GM18502 (cell line): ENCODE results near the gene NOTO.

Experiments
- ATAC-seq: cut with Tn5 transposase; IDR thresholded peaks from one replicate; pipeline ENCODE4 v1.9.1; 2021; ENCODE audit warnings: mild to moderate bottlenecking; ENCODE audit not compliant: unreplicated experiment, poor library complexity

NOTO gene

GRCh38 chr2:73233154-73233931 lies 31.0 kb downstream of the NOTO start, which contains the start of gene PRADC1:
Gene PRADC1, minus strand, starts transcription at chr2:73233239. Its CDS starts 79 bp downstream, at chr2:73233160.
- ATAC-seq: peak; percentile 90

GRCh38 chr2:73233932-73234832 lies 31.8 kb downstream of the NOTO start, which contains the start of gene CCT7:
Gene CCT7, plus strand, starts transcription at chr2:73234308. Its CDS starts 71 bp downstream, at chr2:73234379.
- peak; percentile 64 for ATAC-seq

DNA sequence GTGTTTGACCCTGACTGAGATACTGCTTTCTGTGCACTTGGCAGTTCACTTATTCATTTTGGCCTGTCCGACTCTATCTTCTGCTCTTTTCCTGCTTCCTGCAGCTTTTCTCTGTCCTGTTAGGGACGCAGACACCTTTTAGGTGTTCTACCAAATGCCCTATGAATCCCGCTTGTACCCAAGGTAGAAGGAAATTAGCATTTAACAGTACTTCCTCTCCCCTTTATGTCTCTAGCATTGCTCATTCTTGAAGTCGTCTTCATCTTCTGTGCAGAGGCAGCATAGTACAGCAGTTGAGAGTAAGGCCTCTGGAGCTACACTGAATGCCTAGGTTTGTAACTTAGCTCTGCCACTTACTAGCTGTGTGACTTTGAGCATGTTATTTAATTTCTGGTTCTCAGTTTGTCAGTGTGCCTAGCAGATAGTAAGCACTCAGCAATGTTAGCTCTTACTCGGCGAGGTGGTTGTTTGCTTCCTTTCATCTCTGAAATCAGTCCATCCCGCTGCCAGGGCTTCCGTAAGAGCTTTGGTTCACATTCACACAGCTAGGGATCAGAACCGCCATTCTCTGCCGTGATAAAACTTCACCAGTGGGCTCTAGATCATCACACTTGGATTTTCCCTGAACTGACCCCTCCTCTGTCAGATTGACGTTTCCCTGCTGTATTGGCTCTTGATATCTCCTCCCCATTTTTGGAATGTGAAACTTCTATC lies 33.1 kb downstream of the NOTO start:
- no peak for ATAC-seq

GRCh38 chr2:73237168-73237567 lies 34.8 kb downstream of the NOTO start:
- no peak for ATAC-seq

DNA sequence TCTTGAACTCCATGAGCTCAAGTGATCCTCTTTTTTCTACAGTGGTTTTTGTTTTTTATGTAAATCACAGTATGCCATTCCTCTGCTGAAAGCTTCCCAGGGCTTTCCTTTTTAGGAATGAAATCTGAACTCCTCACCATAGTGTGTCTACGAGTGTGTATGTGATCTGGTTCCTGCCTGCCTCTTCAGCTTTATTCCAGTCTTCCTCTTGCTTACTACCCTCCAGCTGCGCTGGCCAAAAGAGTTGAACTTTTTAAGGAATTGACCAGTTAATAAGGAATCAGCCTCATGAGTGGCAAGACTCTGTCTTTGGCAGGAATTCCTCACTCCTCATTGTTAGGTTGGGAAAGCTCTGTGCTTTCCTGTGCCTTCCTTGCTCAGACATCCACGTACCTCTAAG lies 35.8 kb downstream of the NOTO start:
- ATAC-seq: no peak

DNA sequence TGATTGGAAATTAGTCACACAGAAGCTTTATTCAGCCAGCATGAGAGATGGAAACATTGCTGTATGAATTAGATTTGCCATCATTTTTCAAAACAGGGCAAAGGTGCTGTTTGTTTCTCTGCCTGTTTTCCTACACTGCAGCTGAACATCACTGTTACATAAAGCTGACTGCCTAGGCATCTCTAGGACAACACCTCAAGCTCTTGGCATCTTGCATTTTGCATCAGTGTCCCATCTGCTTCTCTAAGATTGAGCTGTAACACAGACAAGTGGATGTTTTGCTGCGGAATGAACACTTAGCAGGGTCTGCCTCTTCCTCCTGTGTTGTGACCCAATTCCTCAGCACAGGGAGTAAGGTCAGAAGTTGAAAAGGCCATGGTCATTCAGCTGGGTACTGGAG lies 36.6 kb downstream of the NOTO start:
- no peak for ATAC-seq

DNA sequence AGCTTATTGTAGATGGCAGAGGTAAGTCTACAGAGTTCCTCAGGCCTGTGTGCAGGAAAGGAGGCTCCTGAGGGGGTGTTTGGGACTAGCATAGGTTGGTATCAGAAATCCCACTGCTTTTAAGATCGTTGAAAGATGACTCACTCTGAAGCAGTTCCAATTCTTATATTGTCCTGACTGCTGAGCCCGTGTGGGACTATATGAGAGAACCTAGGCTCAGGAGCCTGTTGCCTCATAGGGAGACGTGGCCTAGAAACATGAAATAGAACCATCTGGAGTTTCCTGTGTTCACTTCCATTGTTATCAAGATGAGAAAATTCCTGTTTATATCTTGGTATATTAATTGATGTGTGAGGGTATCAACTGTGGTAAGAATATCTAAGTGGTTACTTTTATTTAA lies 37.4 kb downstream of the NOTO start:
- no peak for ATAC-seq

- no peak for ATAC-seq
These were observed 41.7 kb downstream of the NOTO start for GRCh38 chr2:73243884-73244570.

DNA sequence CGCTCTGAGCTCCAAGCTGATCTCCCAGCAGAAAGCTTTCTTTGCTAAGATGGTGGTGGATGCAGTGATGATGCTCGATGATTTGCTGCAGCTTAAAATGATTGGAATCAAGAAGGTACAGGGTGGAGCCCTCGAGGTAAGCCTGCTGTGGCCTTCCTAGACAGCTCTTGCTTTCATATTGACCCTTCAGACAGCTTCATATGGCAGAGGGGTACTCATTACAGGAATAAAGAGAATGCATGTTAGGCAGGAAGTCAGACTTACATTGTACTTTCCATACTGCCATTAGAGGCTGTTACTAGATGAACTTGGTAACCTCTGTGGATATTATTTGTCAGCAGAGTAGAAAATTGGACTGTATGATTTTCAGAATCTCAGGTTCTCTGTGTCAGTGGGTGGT lies 42.2 kb downstream of the NOTO start:
- no peak for ATAC-seq

GRCh38 chr2:73246850-73247249 lies 44.5 kb downstream of the NOTO start:
- no peak for ATAC-seq

- ATAC-seq: no peak
These were observed 47.3 kb downstream of the NOTO start for GRCh38 chr2:73249636-73250035.

DNA sequence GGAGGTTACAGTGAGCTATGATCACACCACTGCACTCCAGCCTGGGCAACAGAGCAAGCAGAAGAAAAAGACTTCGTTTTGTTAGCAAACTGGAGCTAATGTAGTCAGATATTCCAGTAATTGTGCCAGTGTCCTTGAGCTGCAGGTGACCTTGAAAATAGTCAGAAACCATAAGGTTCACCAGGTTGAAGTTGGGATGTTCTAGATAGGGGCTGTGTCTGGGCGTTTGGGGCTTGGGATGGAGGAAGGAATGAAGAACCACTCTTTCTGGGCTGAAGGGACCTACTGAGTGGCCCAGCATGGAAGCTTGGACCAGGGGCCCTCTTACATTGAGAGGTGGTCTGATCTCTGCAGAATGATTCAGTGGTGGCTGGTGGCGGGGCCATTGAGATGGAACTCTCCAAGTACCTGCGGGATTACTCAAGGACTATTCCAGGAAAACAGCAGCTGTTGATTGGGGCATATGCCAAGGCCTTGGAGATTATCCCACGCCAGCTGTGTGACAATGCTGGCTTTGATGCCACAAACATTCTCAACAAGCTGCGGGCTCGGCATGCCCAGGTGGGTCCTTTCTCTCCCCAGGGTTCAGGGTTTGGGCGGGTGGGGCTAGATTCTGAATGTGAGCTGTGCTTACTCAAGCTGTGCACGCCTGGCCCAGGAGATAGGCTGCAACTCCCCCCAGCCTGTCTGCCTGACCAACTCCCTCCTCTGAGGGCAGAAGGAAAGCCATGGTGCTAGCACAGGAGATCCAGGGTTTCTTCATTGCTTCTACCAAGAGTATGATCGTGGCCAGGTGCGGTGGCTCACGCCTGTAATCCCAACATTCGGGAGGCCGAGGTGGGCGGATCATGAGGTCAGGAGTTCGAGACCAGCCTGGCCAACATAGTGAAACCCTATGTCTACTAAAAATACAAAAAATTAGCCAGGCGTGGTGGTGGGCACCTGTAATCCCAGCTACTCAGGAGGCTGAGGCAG lies 48.8 kb downstream of the NOTO start:
- no peak for ATAC-seq

DNA sequence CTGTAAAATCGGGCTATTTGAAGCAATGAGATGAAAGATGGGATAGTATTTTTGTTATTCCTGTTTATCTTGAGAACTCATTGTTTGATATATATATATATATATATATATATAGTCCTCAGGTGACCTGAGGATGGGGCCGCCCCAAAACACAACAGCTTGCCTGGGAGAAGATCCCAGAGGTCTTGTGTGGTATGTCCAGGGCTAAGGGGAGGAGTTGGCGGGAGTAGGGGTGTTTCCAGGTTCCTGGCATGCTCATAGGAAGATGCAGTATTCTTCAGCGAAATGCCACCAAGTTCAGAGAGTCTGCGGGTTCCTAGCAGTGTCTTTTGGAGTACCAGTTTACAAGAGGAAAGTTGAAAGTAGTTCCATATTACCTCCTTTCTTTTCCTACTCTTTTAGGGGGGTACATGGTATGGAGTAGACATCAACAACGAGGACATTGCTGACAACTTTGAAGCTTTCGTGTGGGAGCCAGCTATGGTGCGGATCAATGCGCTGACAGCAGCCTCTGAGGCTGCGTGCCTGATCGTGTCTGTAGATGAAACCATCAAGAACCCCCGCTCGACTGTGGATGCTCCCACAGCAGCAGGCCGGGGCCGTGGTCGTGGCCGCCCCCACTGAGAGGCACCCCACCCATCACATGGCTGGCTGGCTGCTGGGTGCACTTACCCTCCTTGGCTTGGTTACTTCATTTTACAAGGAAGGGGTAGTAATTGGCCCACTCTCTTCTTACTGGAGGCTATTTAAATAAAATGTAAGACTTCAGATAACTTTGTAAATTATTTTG lies 50.1 kb downstream of the NOTO start:
- no peak for ATAC-seq

GRCh38 chr2:73253400-73253799 lies 51.0 kb downstream of the NOTO start:
- ATAC-seq: no peak

DNA sequence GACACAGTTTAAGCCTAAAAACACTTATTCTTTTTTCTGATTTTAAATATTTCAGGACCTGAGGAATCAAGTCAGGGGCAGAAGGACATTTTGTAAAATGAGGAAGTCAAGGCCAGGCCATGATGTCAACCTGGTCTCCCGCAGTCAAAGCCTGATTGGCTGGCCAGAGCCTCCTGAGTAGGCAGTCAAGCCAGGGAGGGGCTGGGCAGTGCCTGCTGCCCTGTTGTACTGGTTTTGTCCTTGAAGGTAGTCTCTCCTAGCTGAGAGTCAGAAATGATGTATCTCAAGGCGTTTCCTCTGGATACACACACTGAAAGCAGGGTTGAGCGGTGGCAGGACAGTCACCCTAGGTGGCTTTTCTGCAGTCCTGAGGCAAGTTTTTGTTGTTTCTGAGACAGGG lies 51.5 kb downstream of the NOTO start:
- ATAC-seq: no peak

GRCh38 chr2:73254343-73255006 lies 52.1 kb downstream of the NOTO start:
- ATAC-seq: no peak

DNA sequence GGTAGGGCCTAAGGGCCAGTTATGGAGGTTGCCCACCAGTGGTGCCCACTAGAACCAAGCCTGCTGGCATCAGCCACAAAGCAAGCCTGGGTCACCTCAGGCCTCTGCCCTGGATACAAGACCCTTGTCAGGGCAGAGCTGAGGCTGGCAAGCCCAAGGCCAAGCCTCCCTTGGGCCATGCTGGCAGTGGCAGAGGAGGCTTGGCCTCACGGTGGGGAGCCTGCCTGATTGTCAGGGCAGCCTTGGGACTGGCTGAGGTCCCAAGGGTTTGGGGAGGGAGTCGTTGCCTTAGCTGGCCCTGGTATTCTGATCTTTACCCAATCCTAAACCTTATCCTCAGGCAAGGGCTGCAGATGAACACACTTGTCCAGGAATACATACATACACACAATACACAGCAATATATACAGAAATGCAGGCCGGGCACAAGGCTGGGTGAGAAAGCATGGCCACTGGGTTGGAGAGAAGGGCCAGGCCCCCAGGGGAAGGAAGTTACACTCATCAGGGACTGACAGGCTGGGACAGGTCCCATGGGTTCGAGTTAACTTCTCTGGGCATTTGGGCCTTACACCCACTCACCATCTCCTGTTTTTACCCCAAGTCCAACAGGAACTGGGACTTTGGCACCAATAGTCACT lies 52.8 kb downstream of the NOTO start:
- no peak for ATAC-seq
